Ishikawa (cell line): ENCODE results near the gene RBM38.

Experiments
- FOXM1 ChIP-seq: IDR thresholded peaks from 2 replicates; pipeline ENCODE4 v1.6.1; 2012; ENCODE audit warnings: low read depth, borderline replicate concordance
- TAF1 ChIP-seq: IDR thresholded peaks from 2 replicates; pipeline ENCODE4 v1.6.1; 2012; ENCODE audit warnings: low read depth, mild to moderate bottlenecking
- TEAD4 ChIP-seq: IDR thresholded peaks from 2 replicates; pipeline ENCODE4 v1.6.1; 2012
- ZBTB7A ChIP-seq: IDR thresholded peaks from 2 replicates; pipeline ENCODE4 v1.6.1; 2012; ENCODE audit warnings: low read depth

- no peak for TF ChIP-seq TEAD4
- no peak for TF ChIP-seq TAF1
- no peak for TF ChIP-seq ZBTB7A
- TF ChIP-seq FOXM1: no peak
These were observed 9.1 kb downstream of the RBM38 start for GRCh38 chr20:57400231-57400701.
